ENCODE results near the gene IKZF2. TPM values are rescaled to one million over a fixed set of nuclear protein-coding genes. Genes with fewer than 3 reads are reported as not detected.

The IKZF2 gene
- total RNA-seq, 1 experiment from 2014 or later = 8.8 TPM

DNA sequence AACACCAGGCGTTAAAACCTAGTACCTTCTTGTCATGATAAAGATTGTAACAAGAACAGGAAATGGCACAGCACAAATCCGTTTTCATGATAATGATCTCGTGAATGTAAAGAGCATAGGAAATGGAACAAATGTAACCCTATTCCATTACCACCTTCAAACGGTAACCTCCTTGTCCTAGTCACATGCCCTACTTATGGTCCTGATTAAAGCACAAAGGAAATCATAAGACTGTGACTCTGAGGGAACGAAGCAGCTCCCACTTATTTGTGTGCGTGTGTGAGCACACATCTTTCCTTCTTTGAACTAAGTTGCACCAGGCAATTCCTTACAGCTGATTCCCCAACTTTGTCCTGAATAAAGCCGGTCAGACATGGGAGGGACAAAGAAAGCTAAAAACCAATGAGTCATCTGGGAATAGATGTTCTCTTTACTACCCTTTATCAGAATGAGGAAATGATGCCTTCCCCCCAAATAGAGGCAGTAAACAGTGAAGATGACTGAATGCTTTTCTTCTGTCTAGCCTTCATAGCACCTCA, 192.6 kb downstream of the IKZF2 start:
- ChIA-PET CTCF (interaction anchor here (1.4 kb wide), 1 partner anchor 11 kb away, joined by 3 read pairs; no protein-coding TSS in a partner anchor), POLR2A (interaction anchor here (2.4 kb wide), 1 partner anchor 19 kb away, joined by 5 read pairs; no protein-coding TSS in a partner anchor)
- Mint-ChIP-seq H3K4me3 (ENCODE audit: unreplicated experiment) (no peak overlapping the region), H3K9me3 (ENCODE audit: unreplicated experiment) (no peaks in the 10 kb centered on the region), H3K27me3 (ENCODE audit: insufficient read depth, unreplicated experiment) (no peaks in the 10 kb centered on the region), H3K27ac (ENCODE audit: low read depth, unreplicated experiment) (peak overlapping the region; percentile 39), H3K4me1 (ENCODE audit: insufficient read depth, unreplicated experiment) (peaks cover 6% of the 10 kb centered on the region), H3K36me3 (ENCODE audit: insufficient read depth, unreplicated experiment) (no peaks in the 10 kb centered on the region)
- no TSS peak for BruUV-seq (replicated peaks)
- TF ChIP-seq, protein P1, sequence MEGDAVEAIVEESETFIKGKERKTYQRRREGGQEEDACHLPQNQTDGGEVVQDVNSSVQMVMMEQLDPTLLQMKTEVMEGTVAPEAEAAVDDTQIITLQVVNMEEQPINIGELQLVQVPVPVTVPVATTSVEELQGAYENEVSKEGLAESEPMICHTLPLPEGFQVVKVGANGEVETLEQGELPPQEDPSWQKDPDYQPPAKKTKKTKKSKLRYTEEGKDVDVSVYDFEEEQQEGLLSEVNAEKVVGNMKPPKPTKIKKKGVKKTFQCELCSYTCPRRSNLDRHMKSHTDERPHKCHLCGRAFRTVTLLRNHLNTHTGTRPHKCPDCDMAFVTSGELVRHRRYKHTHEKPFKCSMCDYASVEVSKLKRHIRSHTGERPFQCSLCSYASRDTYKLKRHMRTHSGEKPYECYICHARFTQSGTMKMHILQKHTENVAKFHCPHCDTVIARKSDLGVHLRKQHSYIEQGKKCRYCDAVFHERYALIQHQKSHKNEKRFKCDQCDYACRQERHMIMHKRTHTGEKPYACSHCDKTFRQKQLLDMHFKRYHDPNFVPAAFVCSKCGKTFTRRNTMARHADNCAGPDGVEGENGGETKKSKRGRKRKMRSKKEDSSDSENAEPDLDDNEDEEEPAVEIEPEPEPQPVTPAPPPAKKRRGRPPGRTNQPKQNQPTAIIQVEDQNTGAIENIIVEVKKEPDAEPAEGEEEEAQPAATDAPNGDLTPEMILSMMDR (IDR thresholded peaks at IDR 0.05; ENCODE audit: unreplicated experiment) = no peak
- intact Hi-C loops (cut with micrococcal nuclease) = no loop called here
- DNase-seq (ENCODE audit: unreplicated experiment) = no peak

DNA sequence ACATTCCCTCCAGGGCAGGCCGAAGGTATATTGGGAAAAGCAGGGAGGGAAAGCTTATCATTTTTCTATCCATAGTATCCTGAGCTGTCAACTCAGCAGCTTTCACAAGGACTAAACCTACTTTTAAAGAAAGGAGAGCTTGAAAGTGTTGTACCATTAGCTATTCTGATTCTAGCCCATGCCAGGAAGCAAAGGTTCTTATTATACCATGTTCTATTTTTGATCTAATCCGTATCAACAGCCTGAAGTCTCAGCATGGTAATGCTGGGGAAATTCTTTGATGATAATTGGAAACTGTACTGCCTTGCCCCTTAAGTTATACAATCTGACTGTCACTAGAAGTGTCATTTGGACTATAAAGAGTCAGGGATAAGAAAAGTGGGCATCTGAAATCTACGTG, 193.3 kb downstream of the IKZF2 start:
- Mint-ChIP-seq H3K27me3 (ENCODE audit: insufficient read depth, unreplicated experiment) (no peaks in the 10 kb centered on the region), H3K4me3 (ENCODE audit: unreplicated experiment) (no peak overlapping the region), H3K4me1 (ENCODE audit: insufficient read depth, unreplicated experiment) (peaks cover 6% of the 10 kb centered on the region), H3K27ac (ENCODE audit: low read depth, unreplicated experiment) (no peak overlapping the region), H3K36me3 (ENCODE audit: insufficient read depth, unreplicated experiment) (no peaks in the 10 kb centered on the region), H3K9me3 (ENCODE audit: unreplicated experiment) (no peaks in the 10 kb centered on the region)
- CTCF ChIA-PET = interaction anchor here (1.0 to 1.7 kb wide), 3 partner anchors 9 to 181 kb away, joined by 3 to 5 read pairs (median 4); no protein-coding TSS in a partner anchor
- intact Hi-C loops (cut with micrococcal nuclease) = no loop called here
- TF ChIP-seq, protein P1 (IDR thresholded peaks at IDR 0.05; ENCODE audit: unreplicated experiment) = no peak
- POLR2A ChIA-PET = interaction anchor here (0.7 to 2.4 kb wide), 3 partner anchors 11 to 52 kb away, joined by 3 to 5 read pairs (median 3); no protein-coding TSS in a partner anchor
- no TSS peak for BruUV-seq (replicated peaks)
- DNase-seq (ENCODE audit: unreplicated experiment) = no peak

DNA sequence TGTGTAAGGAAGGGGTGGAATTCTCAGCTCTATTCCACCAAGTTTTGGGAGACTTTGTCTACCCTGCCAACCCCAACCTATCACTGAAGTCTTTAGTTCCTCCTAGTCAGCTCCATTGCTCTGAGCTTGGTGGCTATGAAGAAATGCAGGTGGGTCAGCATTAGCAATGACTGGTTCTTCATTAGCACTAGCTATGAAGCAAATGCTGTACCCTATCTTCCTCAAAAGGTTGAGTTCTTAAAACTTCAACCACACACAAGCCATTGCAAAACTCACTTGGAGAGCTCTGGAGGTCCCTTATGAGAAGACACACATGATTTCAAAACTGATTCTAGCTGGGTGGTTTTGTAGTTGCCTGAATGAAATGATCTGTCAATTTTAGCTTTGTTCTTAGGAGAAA, 193.8 kb downstream of the IKZF2 start:
- H3K36me3 Mint-ChIP-seq (ENCODE audit: insufficient read depth, unreplicated experiment) = no peaks in the 10 kb centered on the region
- no peak for DNase-seq (ENCODE audit: unreplicated experiment)
- POLR2A ChIA-PET = interaction anchor here (0.7 to 2.4 kb wide), 4 partner anchors 11 to 262 kb away, joined by 3 to 5 read pairs (median 3); no protein-coding TSS in a partner anchor
- CTCF ChIA-PET = interaction anchor here (1.0 to 1.7 kb wide), 3 partner anchors 9 to 180 kb away, joined by 3 to 5 read pairs (median 4); no protein-coding TSS in a partner anchor
- peaks cover 6% of the 10 kb centered on the region for H3K4me1 Mint-ChIP-seq (ENCODE audit: insufficient read depth, unreplicated experiment)
- no peaks in the 10 kb centered on the region for H3K9me3 Mint-ChIP-seq (ENCODE audit: unreplicated experiment)
- TF ChIP-seq, protein P1 (IDR thresholded peaks at IDR 0.05; ENCODE audit: unreplicated experiment) = no peak
- peak overlapping the region; percentile 57 for H3K27ac Mint-ChIP-seq (ENCODE audit: low read depth, unreplicated experiment)
- no TSS peak for BruUV-seq (replicated peaks)
- no peak overlapping the region for H3K4me3 Mint-ChIP-seq (ENCODE audit: unreplicated experiment)
- no peaks in the 10 kb centered on the region for H3K27me3 Mint-ChIP-seq (ENCODE audit: insufficient read depth, unreplicated experiment)
- intact Hi-C loops (cut with micrococcal nuclease) = no loop called here

DNA sequence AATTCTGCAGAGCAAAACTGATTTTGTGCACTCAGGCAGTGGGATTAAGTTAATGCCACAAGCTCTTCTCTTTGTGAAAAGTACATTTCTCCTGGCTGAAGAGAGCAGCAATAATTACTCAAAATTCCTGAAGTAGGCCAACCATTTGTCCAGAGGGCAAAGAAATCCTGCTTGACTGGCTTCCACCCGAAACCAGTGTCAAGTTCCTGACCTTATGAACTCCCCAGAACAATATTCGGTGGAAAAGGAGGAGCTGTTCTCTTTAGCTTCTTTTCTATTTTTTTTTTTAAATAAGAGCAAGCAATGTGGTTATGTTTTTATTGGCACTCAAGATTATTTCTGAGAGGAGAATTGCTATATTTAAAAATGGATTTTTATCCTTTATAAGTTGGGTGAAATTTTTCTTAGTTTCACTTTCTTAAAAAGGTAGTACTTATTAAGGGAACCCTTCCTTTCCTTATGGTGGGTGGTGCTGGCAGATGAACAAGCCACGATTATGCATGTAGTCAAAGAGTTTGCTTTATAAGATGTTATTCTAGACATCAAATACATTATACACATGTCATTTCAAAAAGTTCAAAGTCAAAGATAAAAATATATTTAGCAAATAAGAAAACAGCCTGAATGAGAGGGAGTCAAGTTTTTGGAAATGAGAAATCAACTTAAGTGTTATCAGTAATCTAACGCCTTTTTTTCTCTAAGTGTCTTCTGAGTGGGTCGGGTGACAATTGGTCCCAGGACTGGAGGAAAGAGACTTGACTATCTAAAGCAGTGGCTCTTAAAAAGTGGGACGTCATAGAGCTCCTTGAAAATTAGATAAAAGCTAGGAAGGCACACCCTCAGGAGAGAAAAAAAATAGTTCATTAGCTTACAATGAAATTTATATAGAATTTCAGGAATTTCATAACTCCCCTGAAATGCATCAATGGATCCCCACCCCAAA, 194.5 kb downstream of the IKZF2 start:
- H3K27ac Mint-ChIP-seq (ENCODE audit: low read depth, unreplicated experiment) = peak overlapping the region; percentile 57
- DNase-seq (ENCODE audit: unreplicated experiment) = peak; percentile 16
- CTCF ChIA-PET = interaction anchor here (1.0 to 1.7 kb wide), 3 partner anchors 10 to 180 kb away, joined by 3 to 5 read pairs (median 4); no protein-coding TSS in a partner anchor
- BruUV-seq (replicated peaks) = no TSS peak
- H3K9me3 Mint-ChIP-seq (ENCODE audit: unreplicated experiment) = no peaks in the 10 kb centered on the region
- TF ChIP-seq, protein P1 (IDR thresholded peaks at IDR 0.05; ENCODE audit: unreplicated experiment) = no peak
- H3K4me1 Mint-ChIP-seq (ENCODE audit: insufficient read depth, unreplicated experiment) = peaks cover 6% of the 10 kb centered on the region
- POLR2A ChIA-PET = interaction anchor here (0.6 to 2.4 kb wide), 5 partner anchors 12 to 263 kb away, joined by 3 to 5 read pairs (median 3); no protein-coding TSS in a partner anchor
- no peaks in the 10 kb centered on the region for H3K36me3 Mint-ChIP-seq (ENCODE audit: insufficient read depth, unreplicated experiment)
- H3K27me3 Mint-ChIP-seq (ENCODE audit: insufficient read depth, unreplicated experiment) = no peaks in the 10 kb centered on the region
- intact Hi-C loops (cut with micrococcal nuclease) = no loop called here
- peak overlapping the region; percentile 6 for H3K4me3 Mint-ChIP-seq (ENCODE audit: unreplicated experiment)
